CD4-positive, alpha-beta T cell treated with Interleukin-6 at 100 ng/mL for 8 hours (primary cell): Measurements from ENCODE around the gene CALHM2.
A peak's percentile ranks its signal among the peaks of the same experiment; 100 is the strongest.
"Not testable (repeated sequence)": the region's sequence is repeated elsewhere in the genome, so short reads cannot be mapped to it uniquely, and the experiment has no call there.

Experiments
- DNase-seq: peaks from one replicate; pipeline ENCODE4 v3.0.0-alpha.2; 2020; ENCODE audit warnings: mixed read lengths, low spot score

CALHM2 gene

GRCh38 chr10:103449208-103450144, 2.7 kb downstream of the CALHM2 start:
- no peak for DNase-seq

- DNase-seq, result no peak
These were observed 3.4 kb downstream of the CALHM2 start for GRCh38 chr10:103448746-103449145.

GRCh38 chr10:103447187-103447586, 5.0 kb downstream of the CALHM2 start:
- no peak for DNase-seq

- no peak for DNase-seq
These were observed 6.2 kb downstream of the CALHM2 start for GRCh38 chr10:103445767-103446567.

GRCh38 chr10:103445366-103445765, 6.8 kb downstream of the CALHM2 start:
- no peak for DNase-seq

GRCh38 chr10:103444478-103444877, 7.7 kb downstream of the CALHM2 start:
- DNase-seq, result no peak

DNA sequence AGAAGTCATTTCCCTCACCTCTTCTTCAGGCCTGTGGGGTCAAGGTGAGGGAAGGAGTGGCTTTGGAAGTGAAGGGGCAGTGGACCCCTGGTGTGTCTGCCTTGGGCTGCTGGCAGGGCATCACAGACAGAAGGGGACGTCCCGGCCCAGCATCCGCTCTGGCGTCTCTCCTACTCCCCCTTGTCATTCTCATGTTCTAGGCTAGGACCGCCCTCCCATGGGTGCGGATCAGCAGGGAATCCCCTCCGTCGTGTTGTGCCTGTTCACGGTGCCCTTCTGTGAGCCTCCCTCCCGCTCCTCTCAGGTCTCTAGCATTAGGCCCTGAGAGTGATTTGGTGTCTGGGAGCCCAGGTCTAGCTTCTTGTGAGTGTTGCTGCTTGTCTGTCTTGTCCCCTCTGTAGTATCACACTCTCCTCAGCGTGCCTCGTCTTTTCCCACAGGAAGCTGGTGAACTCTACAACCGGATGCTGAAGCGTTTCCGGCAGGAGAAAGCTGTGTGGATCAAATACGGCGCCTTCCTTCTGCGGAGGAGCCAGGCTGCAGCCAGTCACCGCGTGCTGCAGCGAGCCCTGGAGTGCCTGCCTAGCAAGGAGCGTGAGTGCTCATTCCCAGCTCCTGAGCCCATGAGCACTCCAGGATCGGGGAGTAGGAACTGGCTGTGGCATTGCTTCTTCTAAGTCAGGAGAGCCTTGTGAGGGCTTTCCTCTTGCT, 8.5 kb downstream of the CALHM2 start:
- DNase-seq, result no peak

DNA sequence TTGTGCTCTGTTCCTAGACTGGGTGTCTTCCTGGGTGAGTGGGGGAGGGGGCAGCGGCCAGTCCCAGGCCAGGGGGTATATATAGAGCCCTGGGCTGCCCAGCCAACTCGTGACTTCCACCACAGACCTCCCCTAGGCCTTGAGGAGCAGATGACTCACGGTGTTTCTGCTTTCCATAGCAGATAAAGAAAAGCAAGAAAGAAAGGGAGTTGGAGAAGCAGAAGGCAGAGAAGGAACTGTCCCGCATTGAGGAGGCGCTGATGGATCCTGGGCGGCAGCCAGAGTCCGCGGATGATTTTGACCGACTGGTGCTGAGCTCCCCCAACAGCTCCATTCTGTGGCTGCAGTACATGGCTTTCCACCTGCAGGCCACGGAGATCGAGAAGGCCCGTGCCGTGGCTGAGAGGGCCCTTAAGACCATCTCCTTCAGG, 10.1 kb downstream of the CALHM2 start:
- no peak for DNase-seq

DNA sequence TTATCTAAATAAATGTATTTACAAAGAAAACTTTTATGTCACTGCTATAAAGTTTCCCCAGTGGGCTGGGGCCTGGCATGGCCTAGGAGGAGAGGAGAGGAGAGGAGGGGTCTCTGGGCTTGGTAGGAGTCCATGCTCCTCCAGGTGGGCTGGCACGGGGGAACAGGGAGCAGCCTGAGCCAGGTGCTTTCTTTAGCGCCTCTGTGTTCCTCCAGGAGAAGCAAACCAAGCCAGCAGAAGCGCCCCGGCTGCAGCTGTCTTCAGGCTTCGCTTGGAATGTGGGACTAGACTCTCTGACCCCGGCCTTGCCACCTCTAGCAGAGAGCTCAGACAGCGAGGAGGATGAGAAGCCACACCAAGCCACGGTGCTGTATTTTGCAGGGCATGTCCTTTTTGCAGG, 10.6 kb downstream of the CALHM2 start:
- no peak for DNase-seq

- no peak for DNase-seq
These were observed 11.0 kb downstream of the CALHM2 start for GRCh38 chr10:103441206-103441605.

GRCh38 chr10:103440416-103440815, 11.8 kb downstream of the CALHM2 start:
- no peak for DNase-seq

DNA sequence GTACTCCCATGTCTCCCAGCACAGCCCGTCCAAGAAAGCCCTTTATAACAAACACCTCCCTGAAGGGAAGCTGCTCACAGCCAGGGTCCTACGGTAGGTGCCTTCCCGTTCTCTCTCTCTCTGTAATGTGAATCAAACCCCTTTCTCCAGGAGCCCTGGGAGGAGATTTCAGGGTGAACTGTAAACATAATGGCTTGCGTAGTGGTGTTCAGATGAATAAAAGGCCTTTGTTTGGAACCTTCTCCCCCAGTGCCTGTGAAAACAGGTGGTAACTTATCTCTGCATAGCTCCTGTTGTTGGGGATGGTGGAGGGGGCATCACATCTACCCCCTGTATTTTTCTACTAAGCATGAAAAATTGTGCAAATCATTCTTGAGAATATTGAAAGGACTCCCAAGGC, 12.4 kb downstream of the CALHM2 start:
- no peak for DNase-seq

DNA sequence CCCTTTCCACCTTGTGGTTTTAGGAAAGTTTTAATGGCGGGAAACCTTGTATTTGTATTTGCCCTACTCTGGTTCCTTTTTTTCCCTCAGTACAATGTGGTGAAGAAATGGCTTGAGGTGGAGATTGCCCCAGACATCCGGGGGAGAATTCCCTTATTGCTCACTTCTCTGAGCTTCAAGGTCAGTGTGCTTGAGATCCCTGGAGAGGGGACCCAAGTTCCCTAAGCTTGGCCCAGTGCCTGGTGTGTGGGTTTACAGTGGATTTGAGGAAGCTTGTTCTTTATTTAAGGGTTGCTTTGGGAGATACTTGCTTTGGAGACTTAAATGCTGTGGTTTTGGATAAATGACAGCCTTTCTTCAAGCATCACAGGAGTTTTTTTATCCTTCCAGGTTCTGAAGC, 18.3 kb downstream of the CALHM2 start:
- no peak for DNase-seq

DNA sequence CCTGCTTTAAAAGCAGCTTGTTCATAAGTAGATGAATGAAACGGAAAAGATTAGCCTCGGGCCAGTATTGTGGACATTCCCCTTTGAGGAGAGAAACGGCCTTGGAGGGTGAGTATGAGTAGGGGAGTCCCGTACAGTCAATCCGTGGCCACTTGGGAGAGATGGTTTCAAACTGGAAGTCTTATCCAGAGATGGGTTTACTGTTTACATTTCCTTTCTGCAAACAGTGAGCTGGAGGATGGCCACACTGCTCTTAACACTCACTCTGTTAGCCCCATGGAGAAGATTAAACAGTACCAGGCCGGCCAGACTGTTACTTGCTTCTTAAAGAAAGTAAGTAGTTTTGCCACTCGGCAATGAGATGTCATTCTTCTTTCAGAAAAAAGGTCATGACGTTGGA, 20.3 kb downstream of the CALHM2 start:
- no peak for DNase-seq

DNA sequence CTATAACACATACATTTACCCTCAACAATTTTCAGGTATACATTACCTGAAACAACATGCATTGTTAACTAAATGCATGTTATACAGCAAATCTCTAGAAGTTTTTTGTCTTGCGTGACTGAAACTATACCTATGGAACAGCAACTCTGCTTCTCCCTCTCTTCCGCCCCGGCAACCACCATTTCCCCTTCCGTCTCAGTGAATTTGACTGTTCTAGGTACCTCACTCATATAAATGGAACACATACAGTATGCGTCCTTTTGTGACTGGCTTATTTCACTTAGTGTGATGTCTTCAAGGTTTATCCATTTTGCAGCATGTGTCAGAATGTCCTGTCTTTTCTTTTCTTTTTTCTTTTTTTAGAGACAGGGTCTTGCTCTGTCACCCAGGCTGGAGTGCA, 22.5 kb downstream of the CALHM2 start:
- DNase-seq, result peak; percentile 15

DNA sequence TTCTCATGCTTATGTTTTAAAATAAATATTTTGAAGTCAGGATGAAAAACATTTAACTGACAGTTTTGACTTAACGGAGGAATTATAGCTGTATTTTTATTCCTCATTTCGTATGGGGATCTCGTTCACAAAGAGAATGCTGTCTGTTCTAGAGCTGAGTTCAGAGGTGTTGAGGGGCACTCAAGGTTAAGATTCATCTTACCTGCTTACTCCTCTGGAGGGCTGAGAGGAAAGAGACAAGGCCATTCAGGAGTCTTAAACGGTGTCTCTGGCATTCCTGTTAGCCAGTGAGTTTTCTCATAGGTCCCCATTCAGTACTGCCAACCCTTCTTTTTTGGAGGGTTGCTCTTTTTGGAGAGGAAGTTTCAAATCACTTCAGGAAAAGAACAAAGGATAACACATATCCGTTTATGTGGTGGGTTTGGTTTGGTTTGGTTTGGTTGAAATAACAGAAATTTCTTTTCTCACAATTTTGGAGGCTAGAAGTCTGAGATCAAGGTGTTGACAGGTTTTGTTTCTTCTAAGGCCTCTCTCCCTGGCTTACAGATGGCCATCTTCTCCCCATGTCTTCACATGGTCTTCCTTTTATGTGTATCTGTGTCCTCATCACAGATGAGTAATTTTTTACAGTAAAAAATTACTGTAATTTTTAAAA, 23.1 kb downstream of the CALHM2 start:
- DNase-seq, result no peak

DNA sequence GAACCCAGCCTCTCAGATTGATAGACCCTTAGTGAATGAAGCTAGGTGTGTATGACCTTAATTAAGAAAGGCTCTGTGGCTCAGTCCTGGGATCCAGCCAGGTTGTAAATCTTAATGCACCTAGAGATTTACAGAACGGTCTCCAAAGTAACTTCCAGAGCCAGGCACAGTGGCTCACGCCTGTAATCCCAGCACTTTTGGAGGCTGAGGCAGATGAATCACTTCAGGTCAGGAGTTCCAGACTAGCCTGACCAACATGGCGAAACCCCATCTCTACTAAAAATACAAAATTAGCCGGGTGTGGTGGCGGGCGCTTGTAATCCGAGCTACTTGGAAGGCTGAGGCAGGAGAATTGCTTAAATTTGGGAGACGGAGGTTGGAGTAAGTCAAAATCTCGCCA, 24.3 kb downstream of the CALHM2 start:
- no peak for DNase-seq

- DNase-seq, result no peak
These were observed 28.4 kb downstream of the CALHM2 start for GRCh38 chr10:103423748-103424147.

DNA sequence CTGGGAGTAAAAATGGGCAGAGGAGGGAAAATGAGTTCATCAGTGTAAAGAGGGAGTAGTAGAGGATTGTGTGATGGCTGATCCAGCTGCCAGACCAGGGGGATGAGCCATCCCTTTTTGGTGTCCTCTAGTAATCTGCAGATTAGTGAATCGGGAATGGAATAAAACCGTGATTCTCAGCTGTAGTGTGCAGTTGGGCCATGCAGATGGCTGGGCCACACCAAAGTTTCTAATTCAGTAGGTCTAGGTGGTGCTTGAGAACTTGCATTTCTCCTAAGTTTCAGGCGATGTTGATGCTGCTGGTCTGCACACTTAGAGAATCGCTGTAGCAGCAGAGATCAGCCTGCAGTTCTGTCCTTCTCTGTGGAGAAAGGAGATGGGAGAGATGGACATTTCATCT, 33.1 kb downstream of the CALHM2 start:
- DNase-seq, result no peak

GRCh38 chr10:103417601-103418000, 34.6 kb downstream of the CALHM2 start:
- DNase-seq, result no peak

- not testable (repeated sequence) for DNase-seq
These were observed 35.1 kb downstream of the CALHM2 start for GRCh38 chr10:103417148-103417469.
